DND-41 (cell line): Measurements from ENCODE around the gene MR1.

ENCODE experiments used
- EZH2 ChIP-seq: IDR thresholded peaks from 3 replicates; pipeline ENCODE4 v1.6.1; 2012; ENCODE audit warnings: borderline replicate concordance, low read depth, mild to moderate bottlenecking, moderate library complexity, low read length, inconsistent platforms; ENCODE audit not compliant: severe bottlenecking
- TF ChIP-seq, protein P1 (sequence below): IDR thresholded peaks from 2 replicates; pipeline ENCODE4 v1.5.1; 2012; ENCODE audit warnings: borderline replicate concordance, low read length, moderate library complexity, mild to moderate bottlenecking; ENCODE audit not compliant: poor library complexity, severe bottlenecking; ENCODE audit errors: extremely low read depth

DNA sequence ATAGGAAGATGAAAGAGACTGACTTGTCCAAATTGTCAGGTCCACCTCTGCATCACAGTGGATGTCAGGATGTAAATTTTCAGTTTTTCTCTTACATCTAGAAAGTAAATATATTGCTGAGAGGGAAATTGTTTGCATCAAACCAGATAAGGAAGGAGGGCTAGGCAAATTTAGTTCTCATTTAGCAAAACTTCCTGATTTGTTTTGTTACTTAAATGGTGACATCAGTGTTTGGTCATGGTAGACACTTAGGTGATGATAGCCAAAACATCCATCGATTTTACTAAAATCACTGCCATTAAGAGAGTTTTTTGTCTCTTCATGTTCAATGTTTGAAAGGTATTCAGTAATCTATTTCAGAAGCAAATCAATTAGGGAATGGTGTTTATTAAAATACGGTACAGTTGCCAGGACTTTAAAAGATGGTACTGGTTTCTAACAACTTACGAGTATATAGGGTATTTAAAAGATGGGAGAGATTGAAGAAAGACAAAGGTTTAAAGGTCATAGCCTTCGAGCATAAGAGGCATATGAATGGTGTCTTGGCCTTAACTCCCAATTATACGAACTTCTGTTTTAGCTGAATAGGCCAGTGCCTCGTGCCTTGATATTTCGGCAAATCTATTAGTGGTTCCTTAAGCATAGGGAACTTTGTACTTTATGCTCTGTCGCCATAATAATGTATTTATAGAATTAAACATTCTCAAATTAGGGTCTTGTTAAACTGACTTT, 57.7 kb downstream of the MR1 start:
- TF ChIP-seq, protein P1, sequence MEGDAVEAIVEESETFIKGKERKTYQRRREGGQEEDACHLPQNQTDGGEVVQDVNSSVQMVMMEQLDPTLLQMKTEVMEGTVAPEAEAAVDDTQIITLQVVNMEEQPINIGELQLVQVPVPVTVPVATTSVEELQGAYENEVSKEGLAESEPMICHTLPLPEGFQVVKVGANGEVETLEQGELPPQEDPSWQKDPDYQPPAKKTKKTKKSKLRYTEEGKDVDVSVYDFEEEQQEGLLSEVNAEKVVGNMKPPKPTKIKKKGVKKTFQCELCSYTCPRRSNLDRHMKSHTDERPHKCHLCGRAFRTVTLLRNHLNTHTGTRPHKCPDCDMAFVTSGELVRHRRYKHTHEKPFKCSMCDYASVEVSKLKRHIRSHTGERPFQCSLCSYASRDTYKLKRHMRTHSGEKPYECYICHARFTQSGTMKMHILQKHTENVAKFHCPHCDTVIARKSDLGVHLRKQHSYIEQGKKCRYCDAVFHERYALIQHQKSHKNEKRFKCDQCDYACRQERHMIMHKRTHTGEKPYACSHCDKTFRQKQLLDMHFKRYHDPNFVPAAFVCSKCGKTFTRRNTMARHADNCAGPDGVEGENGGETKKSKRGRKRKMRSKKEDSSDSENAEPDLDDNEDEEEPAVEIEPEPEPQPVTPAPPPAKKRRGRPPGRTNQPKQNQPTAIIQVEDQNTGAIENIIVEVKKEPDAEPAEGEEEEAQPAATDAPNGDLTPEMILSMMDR: no peak
- no peak for TF ChIP-seq EZH2
